ENCODE results near the gene RAVER1.

DNA sequence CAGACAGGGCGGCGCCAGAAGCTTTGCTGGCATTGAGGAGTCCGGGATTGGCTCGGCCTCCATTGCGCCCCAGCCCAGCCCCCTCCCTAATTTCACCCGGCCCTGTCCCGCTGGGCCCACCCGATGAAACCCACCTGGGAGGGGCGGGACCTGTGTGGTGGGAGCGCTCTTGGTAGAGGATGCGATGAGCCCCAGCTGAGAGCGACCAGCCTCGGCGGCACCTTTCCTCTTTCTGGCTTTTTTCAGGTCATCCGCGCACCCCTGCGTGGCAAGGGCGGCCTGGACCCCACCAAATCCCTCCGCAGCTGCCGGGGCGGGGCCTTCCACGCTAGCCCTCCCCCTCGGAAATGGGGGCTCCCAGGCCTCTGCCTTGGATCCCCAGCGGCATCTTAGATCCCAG lies 23.9 kb downstream of the RAVER1 start, which contains the start of gene ZGLP1:
- TF ChIP-seq TAF1 (IDR thresholded peaks at IDR 0.05; ENCODE audit: low read depth, low read length) (no peak), POLR2AphosphoS5 (IDR thresholded peaks at IDR 0.05; ENCODE audit: low read depth, low read length) (no peak), PAX5 (IDR thresholded peaks at IDR 0.05; ENCODE audit: insufficient read depth, low read length, severe bottlenecking) (no peak), POLR2A (IDR thresholded peaks at IDR 0.05; ENCODE audit: low read depth, low read length) (no peak)
